Right hindlimb (tissue), 1 donor: ENCODE measurements around the gene GPC6.

Source experiments
- DNase-seq: peaks from one replicate; pipeline ENCODE4 v3.0.0-alpha.2; 2018

The GPC6 gene

GRCh38 chr13:94153586-94153985 lies 927.0 kb downstream of the GPC6 start:
- no peak for DNase-seq

- peak; percentile 55 for DNase-seq
Measured at GRCh38 chr13:94154367-94154766, 927.8 kb downstream of the GPC6 start.

GRCh38 chr13:94157705-94158218 lies 931.2 kb downstream of the GPC6 start:
- no peak for DNase-seq

- DNase-seq, result no peak
Measured at GRCh38 chr13:94160875-94161274, 934.3 kb downstream of the GPC6 start.

DNA sequence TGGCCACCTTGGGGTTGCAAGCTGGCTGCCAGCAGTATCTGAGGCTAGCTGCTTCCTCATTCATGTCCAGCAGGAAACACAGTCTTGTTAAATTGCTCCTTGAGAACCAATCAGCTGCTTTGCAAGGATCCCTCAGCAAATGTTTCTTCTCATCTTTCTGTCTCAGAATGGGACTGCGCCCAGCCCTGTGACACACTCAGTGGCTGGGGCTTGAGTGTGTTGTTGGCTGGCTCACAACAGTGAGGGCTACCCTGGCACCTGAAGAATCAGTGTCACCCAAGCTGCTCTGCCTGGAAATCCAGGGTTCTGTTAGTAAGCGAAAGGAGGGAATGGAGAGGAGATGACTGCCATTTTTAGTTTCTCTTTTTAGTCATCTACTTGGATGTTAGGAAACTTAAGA lies 935.7 kb downstream of the GPC6 start:
- no peak for DNase-seq

DNA sequence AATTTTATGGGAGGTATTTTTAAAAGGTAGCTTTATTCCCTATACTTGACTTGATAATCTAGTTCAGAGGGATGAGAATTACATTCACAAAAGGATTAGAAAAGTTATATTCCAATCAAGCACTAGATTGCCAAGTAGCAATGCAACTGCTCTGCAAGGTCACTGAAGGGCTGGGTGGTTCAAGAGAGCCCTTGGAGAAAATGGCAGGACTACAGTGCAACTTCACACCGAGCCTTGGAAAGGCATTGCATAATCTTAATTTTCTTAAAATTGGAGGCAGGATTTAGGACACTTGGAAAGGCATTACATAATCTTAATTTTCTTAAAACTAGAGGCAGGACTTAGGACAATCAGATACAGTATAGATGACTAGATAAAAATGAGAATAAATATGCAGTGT lies 936.9 kb downstream of the GPC6 start:
- DNase-seq, result no peak

- DNase-seq, result no peak
Measured at GRCh38 chr13:94168783-94169453, 942.3 kb downstream of the GPC6 start.

DNA sequence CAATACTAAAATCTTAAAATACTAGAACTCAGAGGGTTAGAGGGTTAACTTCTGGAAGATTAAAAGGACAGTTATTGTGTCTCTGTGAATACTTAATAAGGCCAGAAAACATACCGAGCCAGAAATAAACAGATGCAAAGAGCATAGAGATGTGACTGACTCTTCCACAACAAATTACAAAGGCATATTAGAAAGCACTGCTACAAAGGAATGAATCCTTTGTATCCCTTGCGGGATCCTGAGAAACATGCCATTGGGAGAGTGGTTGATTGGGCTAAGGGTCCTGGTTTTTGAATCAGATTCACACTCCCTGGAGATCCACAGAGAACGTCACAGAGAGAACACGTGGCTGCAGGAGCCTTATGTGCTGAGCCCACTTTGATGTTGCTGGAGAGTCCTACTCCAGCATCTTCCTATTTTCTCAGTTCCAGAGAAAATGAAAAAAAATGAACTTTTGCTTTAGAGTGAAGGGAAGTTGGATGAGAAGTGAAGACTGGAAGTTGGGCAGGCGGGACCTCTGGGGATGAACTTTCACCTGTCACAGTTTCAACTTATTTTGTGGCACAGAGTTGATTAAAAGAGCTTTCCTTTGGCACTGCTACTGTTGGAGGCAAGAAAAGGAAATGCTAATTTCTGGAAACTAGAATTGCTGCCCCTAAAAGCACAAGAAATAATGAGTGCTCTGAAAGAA lies 943.0 kb downstream of the GPC6 start:
- DNase-seq, result no peak

DNA sequence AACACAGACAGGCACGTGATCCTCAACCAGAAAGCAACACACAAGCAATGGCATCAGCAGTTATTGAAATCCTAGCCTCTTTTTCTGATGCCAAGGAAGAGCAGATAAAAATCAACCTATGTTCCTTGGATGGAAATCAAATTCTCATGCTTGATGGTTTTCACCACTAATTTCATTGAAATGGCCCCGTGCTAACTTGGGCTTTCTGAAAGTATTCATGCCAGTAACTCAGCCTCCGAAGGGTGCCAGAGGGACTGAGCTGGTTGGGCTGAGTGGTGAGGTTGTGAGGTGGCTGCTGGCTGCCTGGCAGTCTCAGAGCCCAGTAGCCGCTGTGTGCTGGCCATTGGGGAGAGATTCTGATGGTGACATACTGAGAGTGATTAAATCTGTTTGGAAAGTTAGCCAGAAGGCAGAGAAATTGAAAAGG lies 943.6 kb downstream of the GPC6 start:
- no peak for DNase-seq

- DNase-seq, result no peak
Measured at GRCh38 chr13:94172416-94172815, 945.8 kb downstream of the GPC6 start.

GRCh38 chr13:94173312-94173854 lies 946.8 kb downstream of the GPC6 start:
- no peak for DNase-seq

DNA sequence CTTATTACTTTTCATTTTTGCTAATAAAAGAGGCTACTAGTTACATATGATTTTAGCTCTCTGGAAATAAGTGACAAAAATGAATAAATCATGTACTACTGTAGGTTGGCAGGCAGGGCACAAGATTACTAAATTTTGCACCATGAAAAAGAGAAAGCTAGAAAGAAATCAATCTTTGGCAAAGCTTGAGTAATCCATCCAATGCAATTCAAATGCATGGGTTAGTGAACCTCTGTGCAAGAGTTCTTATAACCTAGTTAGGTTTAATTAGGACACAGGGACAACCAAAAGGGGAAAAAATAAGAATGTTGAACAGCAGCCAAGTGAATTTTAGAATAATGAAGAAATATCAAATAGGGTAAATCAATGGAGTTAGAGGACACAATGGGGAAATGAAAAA lies 947.4 kb downstream of the GPC6 start:
- DNase-seq, result no peak

DNA sequence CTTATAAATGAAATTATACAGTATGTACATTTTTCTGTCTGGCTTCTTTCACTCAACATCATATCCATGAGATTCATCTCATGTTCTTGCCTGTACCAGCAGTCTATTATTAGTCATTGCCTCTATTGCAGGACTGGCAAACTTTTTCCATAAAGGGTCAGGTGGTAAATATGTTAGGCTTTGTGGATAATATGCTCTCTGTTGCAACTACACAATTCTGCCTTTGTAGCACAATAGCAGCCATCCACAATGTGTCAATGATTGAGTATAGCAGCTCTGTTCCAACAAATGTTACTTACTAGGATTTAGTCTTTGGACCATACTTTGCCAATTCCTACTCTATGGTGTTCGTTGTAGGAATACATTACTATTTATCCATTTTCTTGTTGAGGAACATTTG lies 948.5 kb downstream of the GPC6 start:
- no peak for DNase-seq

DNA sequence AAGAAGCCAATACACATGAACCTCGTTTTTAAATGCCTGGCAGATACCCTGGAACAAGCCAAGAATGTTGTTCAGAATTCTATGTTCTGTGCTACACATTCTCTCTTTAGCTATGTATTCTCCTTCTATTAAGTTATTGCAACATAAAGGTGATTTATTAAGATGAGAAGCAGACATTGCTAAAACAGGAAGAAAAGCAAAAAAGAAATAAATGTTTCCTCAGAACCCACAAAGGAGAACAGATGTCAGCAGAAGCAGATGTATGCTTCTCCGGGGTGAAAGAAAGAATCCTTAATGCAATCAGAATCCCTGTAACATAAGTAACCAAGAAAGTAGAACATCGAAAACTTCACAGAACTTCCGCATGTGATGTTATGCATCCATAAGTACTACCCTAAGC lies 950.0 kb downstream of the GPC6 start:
- DNase-seq, result no peak

DNA sequence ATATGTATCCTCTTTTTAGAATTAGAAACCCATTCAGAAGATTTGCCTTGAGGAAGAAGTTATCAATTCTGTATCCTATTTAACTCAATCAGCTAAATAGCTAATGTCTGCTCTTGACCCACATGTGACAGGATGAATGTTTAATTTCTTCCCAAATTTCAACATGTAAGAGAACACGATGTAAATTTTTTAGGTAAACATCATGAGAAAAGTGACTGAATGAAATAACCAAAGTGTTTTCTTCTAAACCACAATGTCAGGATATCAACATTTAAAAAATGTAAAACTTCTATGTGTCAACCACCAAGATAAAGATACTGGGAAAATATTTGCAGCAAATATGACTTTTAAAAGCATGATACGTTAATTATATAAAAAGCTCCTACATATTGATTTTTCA lies 950.4 kb downstream of the GPC6 start:
- no peak for DNase-seq

DNA sequence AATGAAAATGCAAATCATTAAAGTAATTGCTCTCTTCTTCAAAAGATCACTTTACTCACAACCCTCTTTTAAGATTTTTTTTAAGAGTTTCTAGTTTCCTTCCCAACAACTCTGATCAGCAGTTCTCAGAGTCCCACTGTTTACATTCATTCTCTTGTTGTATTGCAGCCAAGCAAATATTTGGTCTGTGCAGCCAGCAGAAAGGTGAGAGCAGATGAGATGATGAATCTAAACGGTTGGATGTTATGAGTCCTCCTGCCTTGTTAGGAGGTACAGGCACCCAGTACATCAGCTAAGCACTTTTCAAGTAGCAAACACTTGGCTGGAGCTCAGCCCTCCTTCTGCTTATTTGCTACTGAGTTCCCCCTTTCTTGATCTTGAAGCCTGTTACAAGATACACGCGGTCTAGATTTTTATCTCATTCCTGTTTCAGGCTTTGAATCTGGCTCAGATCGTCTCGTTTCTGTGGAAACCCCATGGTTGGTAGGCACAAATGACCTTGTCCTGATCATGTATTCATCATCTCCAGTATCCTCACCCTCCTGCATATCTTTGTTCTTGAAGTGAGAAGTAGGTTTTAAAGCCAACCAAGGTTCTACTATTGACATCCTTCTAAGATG lies 952.1 kb downstream of the GPC6 start:
- DNase-seq, result no peak

GRCh38 chr13:94181461-94182107 lies 955.0 kb downstream of the GPC6 start:
- DNase-seq, result no peak

DNA sequence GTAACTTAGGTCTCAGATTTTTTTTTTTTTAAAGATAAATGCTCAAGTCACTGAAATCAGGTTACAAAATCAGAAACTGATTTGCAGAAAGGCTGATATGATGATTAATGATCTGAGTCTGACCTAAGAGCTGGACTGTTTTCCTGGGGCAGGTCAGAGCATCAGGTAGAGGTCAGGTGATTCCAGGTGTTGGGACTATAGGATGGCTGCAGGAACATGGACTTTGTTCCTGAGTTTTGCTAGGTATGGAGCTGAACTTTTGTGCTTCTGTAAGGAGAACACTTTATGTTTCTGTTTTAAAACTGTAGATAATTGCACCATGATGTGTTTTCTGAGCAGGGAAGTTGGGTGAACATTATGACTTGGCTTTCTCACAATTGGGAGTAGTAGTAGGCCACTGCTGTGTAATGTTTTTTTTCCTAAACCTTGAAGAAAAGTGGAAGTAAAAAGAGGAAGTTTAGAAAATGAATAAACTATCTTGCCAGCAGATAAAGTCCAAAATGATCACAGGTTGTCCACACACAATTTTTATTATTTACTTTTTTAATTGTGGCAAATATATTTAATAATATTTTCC lies 955.7 kb downstream of the GPC6 start:
- DNase-seq, result no peak

DNA sequence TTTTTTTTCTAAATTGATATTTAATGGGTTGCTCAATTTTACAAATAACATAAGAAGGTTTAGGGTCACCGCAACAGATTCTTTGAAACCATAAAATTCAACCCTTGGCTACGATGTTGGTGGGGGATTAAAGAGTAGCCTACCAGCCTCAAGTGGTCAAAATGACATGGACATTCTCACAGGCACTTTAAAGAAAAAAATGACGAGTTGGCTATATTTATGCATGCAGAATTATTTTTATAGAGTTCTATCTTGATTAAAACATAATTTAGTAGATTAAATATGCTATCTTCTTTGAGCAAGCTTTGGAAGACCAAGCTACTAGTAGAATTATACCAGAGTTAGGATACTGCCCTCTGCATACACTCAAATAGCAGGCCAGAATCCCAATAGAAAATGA lies 959.9 kb downstream of the GPC6 start:
- no peak for DNase-seq

DNA sequence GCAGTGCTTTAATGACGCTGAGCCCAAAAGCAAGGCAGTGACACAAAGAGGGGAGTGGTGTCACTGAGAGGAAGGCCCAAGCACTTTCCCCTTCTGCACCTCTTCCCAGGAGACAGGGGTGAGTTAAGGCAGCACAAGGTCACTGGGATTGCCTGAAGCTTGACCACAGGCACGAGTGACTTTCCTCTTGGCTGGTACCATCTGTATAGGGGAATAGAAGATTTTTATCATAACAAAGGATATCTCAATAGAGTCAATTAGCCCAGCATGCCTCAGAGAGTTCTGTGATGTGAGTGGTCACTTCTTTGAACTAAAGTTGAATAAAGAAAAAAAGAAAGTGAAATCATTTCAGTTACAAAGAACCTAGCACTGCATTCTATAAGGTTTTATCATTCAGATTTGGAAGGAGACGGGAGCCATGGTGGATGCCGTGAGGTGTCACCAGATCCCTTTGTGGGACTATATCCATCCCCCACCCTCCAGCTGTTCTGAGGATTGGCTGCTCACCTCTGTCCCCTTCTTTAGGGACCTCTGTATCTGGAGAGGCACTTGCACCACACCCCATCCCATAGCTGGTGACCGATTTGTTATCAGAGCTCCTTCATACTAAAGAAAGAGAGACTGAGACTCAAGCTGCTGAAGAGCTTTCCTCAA lies 961.7 kb downstream of the GPC6 start:
- DNase-seq, result no peak

DNA sequence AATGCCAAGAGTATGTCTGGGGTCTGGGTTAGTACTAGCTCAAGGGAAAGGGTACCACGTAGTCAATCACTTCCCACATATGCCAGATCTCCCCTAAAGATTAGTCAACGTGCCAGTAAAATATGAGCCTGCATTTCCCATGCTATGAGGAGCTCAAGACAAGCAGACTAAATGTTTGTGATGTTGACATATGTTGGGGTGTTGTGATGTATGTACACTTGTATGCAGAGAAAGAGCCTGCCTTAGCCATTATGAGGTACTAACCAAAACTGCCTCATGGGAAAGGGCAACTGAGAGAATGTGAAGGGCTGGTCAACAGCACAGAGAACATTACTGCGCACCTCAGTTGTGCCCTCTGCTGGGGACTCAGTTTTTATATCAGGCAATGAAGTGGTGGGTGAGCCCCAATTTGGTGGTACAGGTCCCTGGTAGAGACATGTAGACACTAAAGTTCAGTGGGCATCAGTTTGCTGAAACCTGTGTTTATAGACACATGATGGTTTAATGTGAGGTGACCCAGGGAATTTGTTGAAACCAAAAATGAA lies 965.9 kb downstream of the GPC6 start:
- no peak for DNase-seq

- no peak for DNase-seq
Measured at GRCh38 chr13:94195715-94196114, 969.1 kb downstream of the GPC6 start.
